ENCODE data around the gene BET1L.
A peak's percentile ranks its signal among the peaks of the same experiment; 100 is the strongest.
"Not testable (repeated sequence)": the region's sequence is repeated elsewhere in the genome, so short reads cannot be mapped to it uniquely, and the experiment has no call there.

Gene BET1L

GRCh38 chr11:207208-207862, at the start of gene BET1L, which contains the start of gene RIC8A:
Gene BET1L, minus strand, starts transcription at chr11:207399. Its CDS starts 78 bp downstream, at chr11:207321.
Gene RIC8A, plus strand, starts transcription at chr11:207708. Its CDS starts 1,147 bp downstream, at chr11:208855.
- DNase-seq (ENCODE audit: low read depth): peak; percentile 90

GRCh38 chr11:255816-256215, 48.6 kb upstream of the BET1L start:
- DNase-seq (ENCODE audit: low read depth): no peak

GRCh38 chr11:255176-255575, 48.0 kb upstream of the BET1L start:
- no peak for DNase-seq (ENCODE audit: low read depth)

GRCh38 chr11:253886-254270, 46.7 kb upstream of the BET1L start:
- no peak for DNase-seq (ENCODE audit: low read depth)

- DNase-seq (ENCODE audit: low read depth): no peak
These were observed 46.1 kb upstream of the BET1L start for GRCh38 chr11:253160-253885.

GRCh38 chr11:252666-253065, 45.5 kb upstream of the BET1L start:
- no peak for DNase-seq (ENCODE audit: low read depth)

GRCh38 chr11:251550-251949, 44.4 kb upstream of the BET1L start:
- no peak for DNase-seq (ENCODE audit: low read depth)

- peak; percentile 59 for DNase-seq (ENCODE audit: low read depth)
These were observed 43.6 kb upstream of the BET1L start for GRCh38 chr11:250740-251299.

GRCh38 chr11:250274-250673, 43.1 kb upstream of the BET1L start:
- DNase-seq (ENCODE audit: low read depth): no peak

GRCh38 chr11:249062-249461, 41.9 kb upstream of the BET1L start:
- DNase-seq (ENCODE audit: low read depth): no peak

GRCh38 chr11:244376-244775, 37.2 kb upstream of the BET1L start:
- DNase-seq (ENCODE audit: low read depth): no peak

GRCh38 chr11:241634-242033, 34.4 kb upstream of the BET1L start:
- no peak for DNase-seq (ENCODE audit: low read depth)

GRCh38 chr11:240315-240714, 33.1 kb upstream of the BET1L start:
- DNase-seq (ENCODE audit: low read depth): no peak

- DNase-seq (ENCODE audit: low read depth): not testable (repeated sequence)
These were observed 31.1 kb upstream of the BET1L start for GRCh38 chr11:238346-238745.

GRCh38 chr11:236774-237767, 29.9 kb upstream of the BET1L start, which contains the start of gene PSMD13:
Gene PSMD13, plus strand, starts transcription at chr11:236976. Its CDS starts 74 bp downstream, at chr11:237050.
- peak; percentile 72 for DNase-seq (ENCODE audit: low read depth)

- peak; percentile 56 for DNase-seq (ENCODE audit: low read depth)
These were observed 29.0 kb upstream of the BET1L start, which contains the start of gene SIRT3 for GRCh38 chr11:235997-236773. Gene SIRT3, minus strand, starts transcription at chr11:236342. Its CDS starts 14 bp downstream, at chr11:236328.

GRCh38 chr11:235609-235996, 28.4 kb upstream of the BET1L start:
- no peak for DNase-seq (ENCODE audit: low read depth)

GRCh38 chr11:235180-235579, 28.0 kb upstream of the BET1L start:
- DNase-seq (ENCODE audit: low read depth): no peak

- DNase-seq (ENCODE audit: low read depth): no peak
These were observed 25.8 kb upstream of the BET1L start for GRCh38 chr11:232783-233565.

- DNase-seq (ENCODE audit: low read depth): no peak
These were observed 23.2 kb upstream of the BET1L start for GRCh38 chr11:230431-230830.

All from stimulated activated CD8-positive, alpha-beta memory T cell treated with anti-CD3 and anti-CD28 coated beads, Interleukin-7, amount 100 ng/mL, for 24 hours (primary cell).